HG03460 (cell line): ENCODE results near the gene NPLOC4.

Experiments used
- ATAC-seq: cut with Tn5 transposase; IDR thresholded peaks from one replicate; pipeline ENCODE4 v1.9.1; 2021; ENCODE audit not compliant: unreplicated experiment

NPLOC4 gene

DNA sequence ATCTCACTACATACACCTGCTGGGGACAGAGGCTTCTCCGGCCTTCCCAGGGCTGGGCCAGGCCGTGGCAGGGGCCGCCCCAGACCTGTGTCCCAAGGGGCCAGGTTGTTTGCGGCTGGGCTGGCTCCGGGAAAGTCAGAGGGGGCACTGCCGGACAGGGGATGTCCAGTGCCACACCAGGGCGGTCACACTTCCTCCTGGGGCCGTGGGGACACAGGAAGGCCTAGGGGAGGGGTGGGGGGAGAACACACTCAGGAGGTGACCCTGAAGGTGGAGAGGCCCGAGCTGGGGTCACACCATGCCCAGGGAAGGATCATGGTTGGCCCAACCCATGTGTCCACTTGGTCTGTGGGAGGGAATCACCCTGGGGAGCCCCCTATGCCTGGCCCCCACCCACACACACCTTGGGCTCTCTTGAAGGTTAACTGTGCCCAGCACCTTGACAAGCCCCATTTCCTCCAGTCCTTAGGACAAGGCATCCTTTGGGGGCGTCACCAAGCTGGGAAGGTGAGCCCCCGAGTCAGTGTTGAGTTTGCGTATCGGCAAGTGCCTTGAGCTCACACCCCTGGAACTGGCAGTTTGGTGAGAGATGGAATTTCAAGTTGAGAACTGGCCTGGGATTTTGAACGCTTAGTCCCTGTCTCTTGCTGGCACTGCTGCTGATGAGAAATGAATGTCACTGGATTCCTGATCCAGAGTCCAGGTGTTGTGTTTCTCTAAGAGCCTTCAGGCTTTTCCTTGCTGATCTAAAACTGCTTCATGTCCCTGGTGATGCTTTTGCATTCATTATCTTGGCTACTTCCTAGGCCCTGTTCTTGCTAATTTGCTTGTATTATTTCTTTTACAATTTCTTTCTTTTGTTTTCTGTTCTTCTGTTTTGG, 116.7 kb downstream of the NPLOC4 start:
- no peak for ATAC-seq

DNA sequence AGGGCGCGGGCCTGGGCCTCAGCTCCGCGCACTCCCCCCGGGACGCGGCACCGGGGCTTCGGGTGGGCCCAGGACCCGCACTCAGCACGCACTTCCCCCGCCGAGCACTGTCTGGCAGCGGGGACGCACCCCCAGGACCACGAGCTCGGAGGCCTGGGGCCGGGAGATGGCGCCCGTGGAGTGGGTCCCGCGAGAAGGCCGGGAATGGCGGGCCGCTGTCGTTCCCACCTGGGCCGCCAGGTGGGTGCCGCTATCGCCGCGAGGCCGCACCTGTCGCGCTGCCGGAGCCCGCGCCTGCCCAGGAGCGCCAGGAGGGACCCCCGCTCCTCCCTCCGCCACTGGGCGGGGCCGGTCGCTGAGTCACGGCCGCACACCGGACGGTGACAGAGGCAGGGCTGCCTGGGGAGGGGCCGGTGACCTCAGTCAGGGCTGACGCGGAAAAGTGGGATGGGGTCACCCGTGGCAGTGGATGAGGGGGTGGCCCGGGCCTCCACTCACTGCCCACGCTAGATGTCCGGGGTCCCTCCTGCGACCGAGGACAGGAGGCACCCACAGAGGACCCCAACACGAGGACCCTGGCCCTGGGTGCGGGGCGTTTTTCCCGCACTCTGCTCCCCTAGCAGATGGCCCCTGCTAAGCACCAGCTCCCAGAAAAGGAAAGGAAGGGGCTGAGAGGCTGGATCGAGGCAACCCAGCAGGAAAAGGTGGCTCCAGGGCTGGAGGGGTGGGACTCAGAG, 117.5 kb downstream of the NPLOC4 start:
- no peak for ATAC-seq

DNA sequence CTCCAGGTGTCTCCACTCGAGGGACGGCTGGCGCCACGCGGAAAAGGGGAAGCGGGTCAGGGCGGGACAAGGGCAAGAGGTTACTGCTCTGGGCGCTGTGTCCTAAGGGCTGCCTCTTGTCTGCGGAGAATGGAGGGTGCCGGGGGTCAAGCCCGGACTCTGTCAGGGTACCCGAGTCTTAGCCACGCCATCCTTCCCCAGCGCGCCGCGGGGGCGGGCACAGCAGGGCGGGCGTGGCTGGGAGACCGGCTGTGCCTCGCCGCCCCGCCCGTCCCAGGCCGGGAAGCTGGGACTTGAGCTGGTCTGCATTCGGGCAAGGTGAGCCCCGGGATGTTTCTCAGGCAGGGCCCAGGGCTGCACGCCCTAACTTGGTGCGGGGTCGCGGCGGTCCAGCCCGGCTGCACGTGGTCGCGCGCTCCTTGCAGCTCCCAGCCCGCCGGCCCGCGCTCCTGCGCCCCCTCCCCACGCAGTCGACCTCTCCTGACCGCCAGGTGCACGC, 118.1 kb downstream of the NPLOC4 start:
- no peak for ATAC-seq

DNA sequence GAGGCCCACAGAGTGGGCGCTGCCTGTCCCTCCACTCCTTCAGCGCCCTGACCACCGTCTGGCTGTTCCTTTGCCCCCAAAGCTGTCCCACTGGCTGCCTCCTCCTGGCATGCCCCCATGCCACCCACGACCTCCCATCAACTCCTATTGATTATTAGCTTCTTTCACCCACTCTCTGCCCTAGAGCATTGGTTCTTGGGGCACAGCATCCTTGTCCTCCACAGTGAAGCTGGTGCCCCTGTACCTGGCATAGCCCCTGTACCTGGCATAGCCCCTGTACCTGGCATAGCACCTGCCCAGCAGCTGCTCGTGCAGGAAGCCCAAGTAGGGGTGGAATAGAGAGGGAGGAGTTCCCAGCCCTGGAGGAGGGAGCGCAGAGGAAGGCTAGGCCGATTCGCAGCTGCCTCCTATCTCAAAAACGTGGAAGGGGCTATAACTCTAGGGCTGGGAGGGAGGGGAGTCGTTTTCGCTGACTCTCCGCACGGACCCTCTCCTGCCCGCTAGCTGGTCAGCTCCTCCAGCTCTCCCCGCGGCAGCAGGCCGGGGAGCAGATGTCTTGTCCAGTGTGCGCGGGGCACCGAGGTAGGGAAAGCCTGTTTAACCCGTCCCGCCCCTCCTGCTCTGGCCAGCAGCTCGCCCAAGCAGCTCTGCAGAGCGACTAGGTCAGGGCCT, 118.7 kb downstream of the NPLOC4 start:
- no peak for ATAC-seq

DNA sequence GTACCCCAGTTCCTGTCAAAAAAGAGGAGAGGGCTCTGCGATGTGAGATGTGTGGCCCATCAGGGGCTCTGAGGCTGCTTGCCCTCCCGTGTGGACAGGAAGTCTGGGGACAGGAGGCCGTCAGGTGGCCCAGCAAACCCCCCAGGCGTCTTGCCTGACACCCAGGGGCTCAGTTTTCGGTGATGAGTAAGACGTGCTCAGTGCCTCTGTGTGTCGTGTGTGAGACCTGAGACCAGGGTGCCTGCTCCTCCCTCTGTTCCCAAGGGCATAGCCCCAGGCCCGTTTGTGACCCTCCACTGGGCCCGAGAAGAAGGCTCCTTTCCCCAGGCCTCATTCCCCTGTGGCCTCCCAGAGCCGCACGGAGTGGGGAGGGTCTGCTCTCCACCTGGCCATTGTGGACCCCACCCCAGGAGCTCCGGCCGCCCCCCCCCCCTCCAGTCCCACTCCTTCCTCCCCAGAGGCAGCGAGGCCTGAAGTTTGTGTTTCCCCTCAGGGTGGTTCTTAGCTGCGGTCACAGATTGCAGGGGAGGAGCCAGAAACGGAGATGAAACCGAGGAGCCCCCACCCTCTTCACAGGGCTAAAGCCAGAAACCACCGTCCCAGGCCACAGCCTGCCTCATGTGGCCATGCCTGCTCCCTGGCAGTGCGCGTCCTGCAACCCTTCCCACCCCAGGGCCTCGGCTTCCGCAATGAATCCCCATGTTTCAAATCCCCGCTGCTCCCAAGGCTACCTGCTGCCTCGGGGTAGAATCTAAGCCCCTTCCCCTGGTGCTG, 119.4 kb downstream of the NPLOC4 start:
- peak; percentile 28 for ATAC-seq

DNA sequence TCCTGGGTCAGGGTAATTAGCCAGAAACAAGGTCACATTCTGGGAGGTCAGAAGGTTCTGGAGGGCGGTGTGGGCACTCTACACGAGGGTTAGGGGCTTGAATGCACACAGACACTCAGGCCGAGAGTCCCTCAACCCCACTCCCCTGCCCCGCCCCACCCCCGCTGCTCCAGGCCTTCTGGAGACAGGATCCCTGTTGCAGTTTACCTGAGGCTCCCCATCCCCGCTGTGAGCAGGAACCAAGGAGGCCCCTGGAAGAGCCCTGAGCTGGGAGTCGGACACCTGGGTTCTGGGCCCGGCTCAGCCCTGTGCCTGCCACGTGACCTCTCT, 119.9 kb downstream of the NPLOC4 start:
- ATAC-seq = no peak

DNA sequence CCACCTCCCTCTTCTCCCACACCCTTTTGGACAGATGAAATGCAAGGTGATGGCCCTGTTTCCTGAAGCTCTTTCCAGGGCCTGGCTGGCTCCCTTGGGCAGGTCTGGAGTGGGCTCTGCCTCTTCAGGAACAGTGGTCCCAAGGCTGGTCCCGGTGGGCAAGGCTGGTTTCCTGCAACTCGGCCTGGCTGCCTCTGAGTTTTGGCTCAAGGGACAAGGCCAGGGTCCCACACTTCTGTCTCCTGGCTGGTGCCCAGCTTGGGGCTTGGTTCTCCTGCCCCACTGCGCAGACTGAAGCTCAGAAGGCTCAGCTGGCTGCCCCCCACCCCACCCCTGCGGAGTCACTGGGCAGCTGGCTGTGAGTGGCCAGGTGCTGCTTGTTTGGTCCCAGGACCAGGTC, 120.5 kb downstream of the NPLOC4 start:
- no peak for ATAC-seq

DNA sequence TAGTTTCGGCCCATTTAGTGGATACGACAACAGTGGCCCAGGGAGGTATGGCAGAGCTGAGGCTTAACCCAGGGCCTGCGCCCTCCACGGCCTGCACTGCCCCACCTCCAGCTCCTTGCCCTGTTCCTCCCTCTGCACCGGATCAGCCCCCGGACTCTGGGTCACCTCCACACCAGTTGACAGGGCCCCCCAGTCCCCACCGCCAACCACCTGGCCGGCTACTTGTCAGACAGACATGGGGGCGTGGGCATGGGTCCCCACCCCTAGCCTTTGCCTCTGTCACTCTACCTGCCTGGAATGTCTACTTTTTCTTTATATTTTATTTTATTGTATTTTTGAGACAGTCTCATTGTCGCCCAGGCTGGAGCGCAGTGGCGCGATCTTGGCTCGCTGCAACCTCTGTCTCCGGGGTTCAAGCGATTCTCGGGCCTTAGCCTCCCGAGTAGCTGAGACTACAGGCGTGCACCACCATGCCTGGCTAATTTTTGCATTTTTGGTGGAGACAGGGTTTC, 121.3 kb downstream of the NPLOC4 start:
- ATAC-seq = no peak

DNA sequence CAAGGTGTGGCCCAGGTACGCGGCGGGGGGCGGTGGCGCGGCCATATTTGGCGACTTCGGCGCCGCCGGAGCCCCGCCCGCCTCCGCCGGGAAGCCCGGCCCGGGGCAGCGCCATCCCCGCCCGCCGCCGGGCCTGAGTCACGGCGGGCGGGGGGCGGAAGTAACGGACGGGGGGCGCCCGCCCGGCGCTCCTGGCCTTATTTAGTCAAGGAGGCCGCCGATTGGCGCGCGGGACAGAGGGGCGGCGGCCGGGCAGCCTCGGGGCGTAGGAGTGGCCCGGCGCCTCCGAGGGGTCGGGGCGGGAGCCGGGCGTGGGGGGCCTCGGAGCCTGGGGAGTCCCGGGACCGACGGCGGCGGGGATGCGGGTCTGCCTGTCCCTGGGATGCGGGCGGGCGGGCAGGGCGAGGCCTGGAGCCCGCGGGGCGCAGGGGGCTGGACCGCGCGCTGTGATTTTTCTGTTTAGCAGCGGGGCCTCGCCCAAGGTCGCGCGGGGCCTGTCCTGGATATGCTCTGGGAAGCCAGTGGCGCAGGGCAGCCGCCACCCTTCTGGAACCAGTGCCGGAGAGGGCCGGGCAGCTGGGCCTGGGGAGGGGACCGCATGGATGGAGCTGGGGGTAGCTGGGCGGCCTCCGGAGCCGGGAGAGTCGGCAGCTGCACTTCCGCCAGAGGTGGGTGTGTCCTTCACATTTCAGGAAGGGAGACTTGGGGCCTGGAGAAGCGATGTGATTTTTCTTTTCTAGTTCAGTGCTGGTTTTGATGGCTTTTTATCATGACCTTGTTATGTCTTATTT, 122.0 kb downstream of the NPLOC4 start:
- peak; percentile 12 for ATAC-seq

DNA sequence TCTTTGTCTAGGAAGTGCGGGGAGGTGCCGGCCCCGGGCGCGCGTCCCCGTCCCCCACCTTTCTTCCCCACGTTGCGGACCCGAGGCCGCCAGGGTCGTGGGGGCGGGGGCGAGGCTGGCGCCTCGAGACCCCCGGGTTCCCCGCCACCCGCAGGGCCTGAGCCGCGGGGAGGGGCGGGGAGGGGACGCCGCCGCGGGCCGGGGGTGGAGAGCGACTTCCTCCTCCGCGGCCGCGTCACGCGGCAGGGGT, 122.5 kb downstream of the NPLOC4 start:
- no peak for ATAC-seq

DNA sequence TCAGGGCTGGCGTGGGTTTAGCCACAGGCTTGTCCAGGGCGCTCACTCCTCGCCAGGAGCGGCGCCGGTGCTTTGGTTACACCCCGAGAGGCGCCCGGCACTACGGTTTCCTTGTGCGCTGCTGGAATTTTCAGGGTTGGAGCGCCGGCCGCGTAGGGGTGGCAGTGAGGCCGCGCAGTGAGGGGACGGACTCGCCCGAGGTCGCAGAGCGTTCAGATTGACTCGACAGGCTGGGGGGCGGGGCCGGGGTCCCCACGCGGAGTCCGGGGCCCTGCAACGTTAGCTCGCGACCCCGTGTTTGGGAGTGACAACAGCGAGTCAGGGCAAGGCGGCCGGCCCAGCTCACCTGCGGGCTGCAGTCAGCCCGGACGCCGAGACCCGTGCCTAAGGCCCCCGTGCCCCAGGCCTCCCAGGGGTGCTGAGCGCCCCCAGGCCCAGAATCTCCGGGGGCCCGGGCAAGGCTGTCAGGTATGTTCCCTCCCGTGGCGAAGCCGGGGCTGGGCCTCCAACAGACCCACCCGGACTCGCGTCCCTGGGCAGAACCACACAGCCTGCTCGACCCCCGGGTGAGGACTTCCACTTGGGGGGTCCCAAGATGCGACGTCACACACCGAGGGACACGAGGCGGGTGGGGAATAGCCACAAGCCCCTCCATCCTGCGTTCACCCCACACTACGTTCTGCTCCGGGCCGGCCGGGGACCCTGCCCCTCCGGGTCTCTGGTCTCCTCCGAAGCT, 123.0 kb downstream of the NPLOC4 start:
- no peak for ATAC-seq

DNA sequence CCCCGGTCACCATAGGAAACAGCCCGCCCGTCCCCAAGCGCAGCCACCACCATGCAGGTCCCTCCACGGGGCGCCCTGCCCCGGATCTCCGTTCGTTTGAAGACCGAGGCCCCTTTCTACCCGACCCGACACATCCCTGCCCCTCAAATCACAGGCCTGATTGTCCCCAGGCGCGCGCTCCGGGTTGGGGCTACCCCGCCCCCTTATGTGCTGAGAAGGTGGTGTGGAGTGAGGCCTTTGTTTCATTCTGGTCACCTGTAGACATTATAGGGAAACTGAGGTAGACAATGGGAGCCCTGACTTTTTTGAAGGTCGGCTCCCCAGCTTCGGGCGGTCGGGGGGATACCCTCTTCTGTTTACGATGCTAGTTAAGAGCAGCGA, 123.5 kb downstream of the NPLOC4 start:
- no peak for ATAC-seq

DNA sequence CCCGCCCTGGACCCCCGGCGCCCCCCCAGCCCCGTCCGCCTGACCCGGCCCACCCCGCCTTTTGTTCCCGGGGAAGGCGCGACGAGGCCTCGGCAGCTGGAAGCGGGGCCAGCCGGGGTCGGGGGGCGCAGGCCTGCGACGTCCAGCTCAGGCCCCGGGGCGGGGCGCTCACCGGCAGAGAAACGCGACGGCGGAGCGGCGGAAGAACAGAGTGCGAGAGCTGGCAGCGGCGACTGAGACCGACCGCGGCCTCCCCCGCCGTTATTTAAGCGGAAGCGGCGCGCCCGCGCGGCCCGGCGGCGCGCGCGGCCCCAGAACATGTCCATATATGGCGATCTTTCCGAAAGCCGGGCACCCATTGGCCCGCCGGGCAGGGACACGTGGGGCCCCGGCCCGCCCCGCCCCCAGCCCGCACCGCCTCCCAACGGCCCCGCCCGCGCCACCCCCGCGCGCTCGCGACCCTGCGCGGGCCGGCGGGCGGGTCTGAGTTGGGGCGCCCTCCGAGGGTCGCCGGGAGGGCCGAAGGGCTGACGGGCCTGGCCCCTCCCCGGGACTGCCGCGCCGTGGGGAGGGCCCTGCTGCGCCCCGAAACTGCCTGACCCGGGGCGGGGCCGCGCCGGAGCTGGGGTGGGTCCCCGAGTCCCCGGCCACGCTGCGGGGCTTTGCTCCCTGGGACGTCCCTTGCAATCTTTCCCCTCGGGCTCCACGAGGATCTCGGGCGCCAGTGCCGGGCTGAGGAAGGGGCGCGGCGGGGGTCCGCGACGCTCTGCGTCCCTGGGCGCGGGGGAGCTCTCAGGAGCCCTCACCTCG, 124.1 kb downstream of the NPLOC4 start, which contains the start of gene ACTG1:
Gene ACTG1, minus strand, starts transcription at position 238 of the 810 bp plus-strand sequence. CDS start 445 bp downstream, outside the sequence.
- ATAC-seq = peak; percentile 33

DNA sequence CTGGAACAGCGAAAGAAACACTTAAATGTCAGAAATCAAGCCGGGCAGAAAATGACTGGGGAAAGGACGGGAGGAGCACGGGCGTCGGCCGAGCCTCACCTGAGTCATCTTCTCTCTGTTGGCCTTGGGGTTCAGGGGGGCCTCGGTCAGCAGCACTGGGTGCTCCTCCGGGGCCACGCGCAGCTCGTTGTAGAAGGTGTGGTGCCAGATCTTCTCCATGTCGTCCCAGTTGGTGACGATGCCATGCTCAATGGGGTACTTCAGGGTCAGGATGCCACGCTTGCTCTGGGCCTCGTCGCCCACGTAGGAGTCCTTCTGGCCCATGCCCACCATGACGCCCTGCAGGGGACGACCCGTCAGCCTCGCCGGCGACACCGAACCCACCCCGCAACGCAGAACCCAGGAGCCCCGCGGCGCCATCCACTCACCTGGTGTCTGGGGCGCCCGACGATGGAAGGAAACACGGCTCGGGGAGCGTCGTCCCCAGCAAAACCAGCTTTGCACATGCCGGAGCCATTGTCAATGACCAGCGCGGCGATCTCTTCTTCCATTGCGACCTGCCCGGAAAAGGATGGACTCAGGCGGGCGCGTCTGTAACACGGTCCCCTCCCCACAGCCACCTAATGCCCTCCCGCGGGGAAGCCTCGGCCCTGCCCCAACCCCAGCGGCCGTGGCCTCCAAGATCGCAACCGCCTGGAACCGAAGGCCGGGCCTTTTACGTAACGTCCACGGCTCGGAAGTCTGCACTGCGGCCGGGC, 124.9 kb downstream of the NPLOC4 start:
- no peak for ATAC-seq

DNA sequence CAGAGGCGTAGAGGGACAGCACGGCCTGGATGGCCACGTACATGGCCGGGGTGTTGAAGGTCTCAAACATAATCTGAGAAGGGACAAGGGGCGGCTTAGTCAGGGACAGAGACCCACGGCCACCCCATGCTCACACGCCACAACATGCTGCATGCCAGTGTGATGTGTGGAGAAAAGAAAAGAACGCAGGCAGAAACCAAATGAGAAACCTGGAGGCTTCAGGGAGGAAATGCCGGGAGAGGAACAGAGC, 125.4 kb downstream of the NPLOC4 start:
- ATAC-seq = no peak

DNA sequence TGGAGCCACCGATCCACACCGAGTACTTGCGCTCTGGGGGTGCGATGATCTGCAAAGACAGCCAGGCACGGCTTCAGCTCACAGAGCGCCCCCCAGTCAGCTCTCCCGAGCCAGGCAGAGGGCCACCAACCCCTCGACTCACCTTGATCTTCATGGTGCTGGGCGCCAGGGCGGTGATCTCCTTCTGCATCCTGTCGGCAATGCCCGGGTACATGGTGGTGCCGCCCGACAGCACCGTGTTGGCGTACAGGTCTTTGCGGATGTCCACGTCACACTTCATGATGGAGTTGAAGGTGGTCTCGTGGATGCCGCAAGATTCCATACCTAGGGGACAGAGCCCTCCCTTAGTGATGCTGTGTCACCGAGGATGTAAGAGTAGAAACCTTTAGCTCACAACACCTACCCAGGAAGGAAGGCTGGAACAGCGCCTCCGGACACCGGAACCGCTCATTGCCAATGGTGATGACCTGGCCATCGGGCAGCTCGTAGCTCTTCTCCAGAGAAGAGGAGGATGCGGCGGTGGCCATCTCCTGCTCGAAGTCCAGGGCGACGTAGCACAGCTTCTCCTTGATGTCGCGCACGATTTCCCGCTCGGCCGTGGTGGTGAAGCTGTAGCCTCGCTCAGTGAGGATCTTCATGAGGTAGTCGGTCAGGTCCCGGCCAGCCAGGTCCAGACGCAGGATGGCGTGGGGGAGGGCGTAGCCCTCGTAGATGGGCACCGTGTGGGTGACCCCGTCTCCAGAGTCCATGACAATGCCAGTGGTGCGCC, 125.9 kb downstream of the NPLOC4 start:
- ATAC-seq = no peak

DNA sequence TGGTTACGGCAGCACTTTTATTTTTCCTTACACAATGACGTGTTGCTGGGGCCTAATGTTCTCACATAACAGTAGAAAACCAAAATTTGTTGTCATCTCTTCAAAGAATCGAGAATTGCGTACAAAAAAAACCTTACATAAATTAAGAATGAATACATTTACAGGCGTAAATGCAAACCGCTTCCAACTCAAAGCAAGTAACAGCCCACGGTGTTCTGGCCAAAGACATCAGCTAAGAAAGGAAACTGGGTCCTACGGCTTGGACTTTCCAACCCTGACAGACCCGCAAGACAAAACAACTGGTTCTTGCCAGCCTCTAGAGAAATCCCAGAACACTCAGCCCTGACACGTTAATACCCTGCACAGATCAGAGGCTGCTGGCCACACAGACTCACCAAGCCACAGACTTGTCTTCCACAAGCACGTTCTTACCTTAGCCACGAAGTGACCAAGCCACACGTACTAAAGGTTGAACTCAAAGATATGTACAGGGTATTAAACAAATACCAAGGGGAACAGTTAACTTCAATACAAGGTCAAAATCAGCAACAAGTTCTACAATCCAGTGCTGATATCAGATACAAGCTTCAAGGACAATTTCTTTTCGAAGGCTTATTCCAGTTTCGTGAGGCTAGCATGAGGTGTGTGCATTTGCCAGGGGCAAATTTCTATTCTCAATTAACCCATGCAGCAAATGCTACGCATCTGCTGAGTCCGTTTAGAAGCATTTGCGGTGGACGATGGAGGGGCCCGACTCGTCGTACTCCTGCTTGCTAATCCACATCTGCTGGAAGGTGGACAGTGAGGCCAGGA, 126.7 kb downstream of the NPLOC4 start:
- ATAC-seq = no peak
